DMS114 treated with DMSO at 0.1 percent for 48 hours (cell line): ENCODE data around the gene KIAA1328.

Experiments used
- DNase-seq: peaks from one replicate; lab custom pipeline; 2025; ENCODE audit not compliant: unreplicated experiment; lab: John Stamatoyannopoulos, UW

The KIAA1328 gene

GRCh38 chr18:37274309-37275236, 445.6 kb downstream of the KIAA1328 start:
- DNase-seq, result no peak

GRCh38 chr18:37275237-37275741, 446.4 kb downstream of the KIAA1328 start:
- DNase-seq, result no peak

- no peak for DNase-seq
Measured at GRCh38 chr18:37276111-37276890, 447.4 kb downstream of the KIAA1328 start.

GRCh38 chr18:37277804-37278203, 448.9 kb downstream of the KIAA1328 start:
- no peak for DNase-seq
